Measurements from ENCODE around the gene KIF22.
A peak's percentile ranks its signal among the peaks of the same experiment; 100 is the strongest.
"Not testable (repeated sequence)": the region's sequence is repeated elsewhere in the genome, so short reads cannot be mapped to it uniquely, and the experiment has no call there.

Gene KIF22

GRCh38 chr16:29790183-29790948 is at the start of gene KIF22:
KIF22 (plus strand) TSS chr16:29790751; CDS start chr16:29790760, 9 bp downstream.
- peak; percentile 100 for DNase-seq

GRCh38 chr16:29742683-29743275 is 47.8 kb upstream of the KIF22 start:
- no peak for DNase-seq

- DNase-seq: no peak
These were observed 47.1 kb upstream of the KIF22 start for GRCh38 chr16:29743475-29743826.

- DNase-seq: peak; percentile 41
These were observed 46.6 kb upstream of the KIF22 start for GRCh38 chr16:29743827-29744531.

- DNase-seq: no peak
These were observed 45.9 kb upstream of the KIF22 start for GRCh38 chr16:29744541-29745101.

- peak; percentile 66 for DNase-seq
These were observed 45.3 kb upstream of the KIF22 start for GRCh38 chr16:29745121-29745852.

GRCh38 chr16:29745853-29746345 is 44.7 kb upstream of the KIF22 start, which contains the start of gene C16orf54:
C16orf54 (minus strand) TSS chr16:29745990; CDS start chr16:29744951, 1,039 bp downstream.
- DNase-seq: peak; percentile 88

GRCh38 chr16:29746518-29746917 is 44.0 kb upstream of the KIF22 start:
- DNase-seq: not testable (repeated sequence)

- no peak for DNase-seq
These were observed 42.4 kb upstream of the KIF22 start for GRCh38 chr16:29747947-29748759.

GRCh38 chr16:29748760-29749149 is 41.8 kb upstream of the KIF22 start:
- DNase-seq: not testable (repeated sequence)

- DNase-seq: no peak
These were observed 37.0 kb upstream of the KIF22 start for GRCh38 chr16:29753516-29753915.

- no peak for DNase-seq
These were observed 33.9 kb upstream of the KIF22 start for GRCh38 chr16:29756654-29757053.

- DNase-seq: not testable (repeated sequence)
These were observed 33.5 kb upstream of the KIF22 start for GRCh38 chr16:29757086-29757485.

GRCh38 chr16:29757950-29758466 is 32.5 kb upstream of the KIF22 start:
- DNase-seq: no peak

GRCh38 chr16:29760567-29761279 is 29.8 kb upstream of the KIF22 start:
- DNase-seq: no peak

- DNase-seq: not testable (repeated sequence)
These were observed 29.3 kb upstream of the KIF22 start for GRCh38 chr16:29761280-29761651.

GRCh38 chr16:29761882-29762281 is 28.7 kb upstream of the KIF22 start:
- DNase-seq: no peak

GRCh38 chr16:29763326-29763725 is 27.2 kb upstream of the KIF22 start:
- no peak for DNase-seq

GRCh38 chr16:29765167-29766032 is 25.2 kb upstream of the KIF22 start:
- no peak for DNase-seq

GRCh38 chr16:29766571-29766970 is 24.0 kb upstream of the KIF22 start:
- DNase-seq: no peak

Measured in activated naive CD4-positive, alpha-beta T cell treated with Interleukin-2 at 50 U/mL for 16 hours (primary cell).